PC-3 (cell line): ENCODE results near the gene ZNF738. TPM values are rescaled to one million over a fixed set of nuclear protein-coding genes. Genes with fewer than 3 reads are reported as not detected.

Experiments used
- ATAC-seq: fragments of 200-7000 bp; cut with Tn5 transposase; 2 replicates; pipeline ENCODE4 v1.9.1; 2020; ENCODE audit warnings: mild to moderate bottlenecking, moderate library complexity
- BruUV-seq: library from RNA; stranded (reverse); fragments of 400-500 nt; replicated peaks from 2 replicates; lab custom pipeline; 2021; lab: Mats Ljungman, UMichigan
- CTCF ChIA-PET: fragments of 300-600 bp; sonication (Branson Sonifier 250); formaldehyde crosslinking; loops from one replicate; lab custom pipeline; 2022; ENCODE audit warnings: antibody characterized with exemption; lab: Charles Lee
- POLR2A ChIA-PET: fragments of 300-600 bp; sonication (Branson Sonifier 250); formaldehyde crosslinking; loops from one replicate; lab custom pipeline; 2022; ENCODE audit warnings: antibody characterized with exemption; ENCODE audit not compliant: unreplicated experiment; lab: Charles Lee
- DNase-seq: peaks from one replicate; pipeline ENCODE4 v3.0.0-alpha.2; 2015
- H2AFZ ChIP-seq: fragments of 300-600 bp; sonication (generic); 2 replicates; pipeline ENCODE4 v1.6.0; 2016; ENCODE audit warnings: antibody characterized with exemption, low read length
- H3F3A ChIP-seq: fragments of 300-600 bp; sonication (generic); one replicate; pipeline ENCODE4 v1.6.0; 2017; ENCODE audit warnings: antibody characterized with exemption, low read length, control low read depth, mild to moderate bottlenecking; ENCODE audit not compliant: unreplicated experiment
- H3K27ac ChIP-seq: fragments of 300-600 bp; sonication (generic); 2 replicates; pipeline ENCODE4 v1.5.1; 2016; ENCODE audit warnings: mild to moderate bottlenecking, low read length
- H3K27me3 ChIP-seq: fragments of 300-600 bp; sonication (generic); 2 replicates; pipeline ENCODE4 v1.6.1; 2016; ENCODE audit warnings: low read length, mixed read lengths
- H3K36me3 ChIP-seq: fragments of 300-600 bp; sonication (generic); 2 replicates; pipeline ENCODE4 v1.6.1; 2016; ENCODE audit warnings: low read depth, mixed run types, low read length, mixed read lengths
- H3K4me1 ChIP-seq: fragments of 300-600 bp; sonication (generic); 2 replicates; pipeline ENCODE4 v1.5.1; 2016; ENCODE audit warnings: low read length; ENCODE audit not compliant: insufficient read depth
- H3K4me2 ChIP-seq: fragments of 300-600 bp; sonication (generic); 2 replicates; pipeline ENCODE4 v1.6.0; 2016; ENCODE audit warnings: low read length
- H3K4me3 ChIP-seq: fragments of 300-600 bp; sonication (generic); 2 replicates; pipeline ENCODE4 v1.5.1; 2016; ENCODE audit warnings: mild to moderate bottlenecking, low read length, mixed read lengths
- H3K79me2 ChIP-seq: fragments of 300-600 bp; sonication (generic); 2 replicates; pipeline ENCODE4 v1.6.1; 2017; ENCODE audit warnings: low read length, mixed read lengths
- H3K9ac ChIP-seq: fragments of 300-600 bp; sonication (generic); 2 replicates; pipeline ENCODE4 v1.6.0; 2016; ENCODE audit warnings: mild to moderate bottlenecking, low read length
- H3K9me2 ChIP-seq: fragments of 300-600 bp; sonication (generic); replicated peaks from 2 replicates; pipeline ENCODE4 v1.6.1; 2016; ENCODE audit warnings: mixed run types, low read length, mixed read lengths
- H3K9me3 ChIP-seq: fragments of 300-600 bp; sonication (generic); 2 replicates; pipeline ENCODE4 v1.6.1; 2016; ENCODE audit warnings: low read length, mixed read lengths
- H4K20me1 ChIP-seq: fragments of 300-600 bp; sonication (generic); 2 replicates; pipeline ENCODE4 v1.6.1; 2016; ENCODE audit warnings: low read length, mixed read lengths
- EZH2 ChIP-seq: fragments of 300-600 bp; sonication (generic); IDR thresholded peaks from one replicate; pipeline ENCODE4 v1.6.1; 2017; ENCODE audit warnings: antibody characterized with exemption, mild to moderate bottlenecking, low read length; ENCODE audit not compliant: unreplicated experiment
- EZH2phosphoT487 ChIP-seq: fragments of 300-600 bp; sonication (generic); IDR thresholded peaks from 2 replicates; pipeline ENCODE4 v1.6.1; 2018; ENCODE audit warnings: mild to moderate bottlenecking, antibody characterized with exemption, low read length, borderline replicate concordance
- intact Hi-C: fragments of 100-400 bp; cut with micrococcal nuclease; formaldehyde crosslinking; loops from 2 replicates; pipeline ENCODE4 v1.9.0; 2023
- total RNA-seq: library from RNA; depleted of rRNA; stranded (reverse); fragments of >200 nt; gene quantifications from 2 replicates; pipeline ENCODE4 v1.2.3, GENCODE V29; 2014
- TF ChIP-seq, protein P1 (sequence below): fragments of 300-600 bp; sonication (generic); conservative IDR thresholded peaks from 2 replicates; pipeline ENCODE4 v1.5.1; 2017; ENCODE audit warnings: antibody characterized with exemption, low read depth, mild to moderate bottlenecking, low read length

ZNF738 gene
- total RNA-seq, 1 experiment from 2014 or later = 8.1 TPM

GRCh38 chr19:21402303-21402985 lies 43.6 kb downstream of the ZNF738 start:
- no TSS peak for BruUV-seq
- Histone ChIP-seq H3K4me1 (no peaks in the 10 kb centered on the region), H4K20me1 (no peaks in the 10 kb centered on the region), H3K9me2 (no peaks in the 10 kb centered on the region), H3K27ac (no peak overlapping the region), H3K36me3 (no peaks in the 10 kb centered on the region; the same call in 1 of the 2 replicates), H3F3A (no peaks in the 10 kb centered on the region), H3K9me3 (peaks cover 33% of the 10 kb centered on the region), H3K9ac (no peak overlapping the region), H3K4me2 (no peak overlapping the region), H3K4me3 (no peak overlapping the region), H2AFZ (no peak overlapping the region), H3K27me3 (no peaks in the 10 kb centered on the region), H3K79me2 (no peaks in the 10 kb centered on the region)
- POLR2A ChIA-PET = no interaction called here
- ATAC-seq (no peak), DNase-seq (no peak)
- no peak for TF ChIP-seq EZH2phosphoT487
- TF ChIP-seq, protein P1, sequence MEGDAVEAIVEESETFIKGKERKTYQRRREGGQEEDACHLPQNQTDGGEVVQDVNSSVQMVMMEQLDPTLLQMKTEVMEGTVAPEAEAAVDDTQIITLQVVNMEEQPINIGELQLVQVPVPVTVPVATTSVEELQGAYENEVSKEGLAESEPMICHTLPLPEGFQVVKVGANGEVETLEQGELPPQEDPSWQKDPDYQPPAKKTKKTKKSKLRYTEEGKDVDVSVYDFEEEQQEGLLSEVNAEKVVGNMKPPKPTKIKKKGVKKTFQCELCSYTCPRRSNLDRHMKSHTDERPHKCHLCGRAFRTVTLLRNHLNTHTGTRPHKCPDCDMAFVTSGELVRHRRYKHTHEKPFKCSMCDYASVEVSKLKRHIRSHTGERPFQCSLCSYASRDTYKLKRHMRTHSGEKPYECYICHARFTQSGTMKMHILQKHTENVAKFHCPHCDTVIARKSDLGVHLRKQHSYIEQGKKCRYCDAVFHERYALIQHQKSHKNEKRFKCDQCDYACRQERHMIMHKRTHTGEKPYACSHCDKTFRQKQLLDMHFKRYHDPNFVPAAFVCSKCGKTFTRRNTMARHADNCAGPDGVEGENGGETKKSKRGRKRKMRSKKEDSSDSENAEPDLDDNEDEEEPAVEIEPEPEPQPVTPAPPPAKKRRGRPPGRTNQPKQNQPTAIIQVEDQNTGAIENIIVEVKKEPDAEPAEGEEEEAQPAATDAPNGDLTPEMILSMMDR = no peak
- no peak for TF ChIP-seq EZH2
- CTCF ChIA-PET = no interaction called here
- intact Hi-C loops = no loop called here

DNA sequence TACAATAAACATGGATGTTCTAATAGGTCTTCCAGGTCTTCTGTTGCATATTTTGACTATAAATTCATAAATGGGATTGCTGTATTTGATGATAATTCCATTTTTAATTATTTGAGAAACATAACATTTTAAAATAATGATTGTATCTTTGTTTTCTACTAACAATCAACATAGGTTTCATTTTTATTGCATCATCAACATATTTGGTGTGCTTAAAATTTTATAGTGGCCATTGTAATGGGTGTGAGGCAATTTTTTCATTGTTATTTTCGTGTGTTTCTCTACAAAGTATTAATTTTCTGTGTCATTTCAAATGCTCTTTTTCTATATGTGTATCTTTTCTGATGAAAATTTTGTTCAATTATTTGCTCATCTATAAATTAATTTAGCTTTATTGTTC lies 51.4 kb downstream of the ZNF738 start:
- H3F3A ChIP-seq = no peaks in the 10 kb centered on the region
- H3K4me2 ChIP-seq = no peak overlapping the region
- no peaks in the 10 kb centered on the region for H3K27me3 ChIP-seq
- H3K27ac ChIP-seq = no peak overlapping the region
- ChIA-PET CTCF (no interaction called here), POLR2A (no interaction called here)
- TF ChIP-seq, protein P1 = no peak
- no peak for TF ChIP-seq EZH2
- TF ChIP-seq EZH2phosphoT487 = no peak
- no peaks in the 10 kb centered on the region for H3K9me2 ChIP-seq
- H2AFZ ChIP-seq = no peak overlapping the region
- no TSS peak for BruUV-seq
- H3K4me1 ChIP-seq = no peaks in the 10 kb centered on the region
- no peak overlapping the region for H3K4me3 ChIP-seq
- no peaks in the 10 kb centered on the region for H4K20me1 ChIP-seq
- no peaks in the 10 kb centered on the region for H3K79me2 ChIP-seq
- H3K36me3 ChIP-seq = no peaks in the 10 kb centered on the region; the same call in 1 of the 2 replicates
- H3K9ac ChIP-seq = no peak overlapping the region
- H3K9me3 ChIP-seq = peaks cover 11% of the 10 kb centered on the region
- intact Hi-C loops = no loop called here
- DNase-seq = no peak
- no peak for ATAC-seq

GRCh38 chr19:21422244-21422643 lies 63.4 kb downstream of the ZNF738 start:
- ChIA-PET POLR2A (no interaction called here), CTCF (no interaction called here)
- TF ChIP-seq, protein P1 = no peak
- no peak for TF ChIP-seq EZH2phosphoT487
- TF ChIP-seq EZH2 = no peak
- H3K4me2 ChIP-seq = no peak overlapping the region
- no peaks in the 10 kb centered on the region for H3K27me3 ChIP-seq
- no TSS peak for BruUV-seq
- no peaks in the 10 kb centered on the region for H3K79me2 ChIP-seq
- H4K20me1 ChIP-seq = no peaks in the 10 kb centered on the region
- ATAC-seq (no peak), DNase-seq (no peak)
- H2AFZ ChIP-seq = no peak overlapping the region
- no peak overlapping the region for H3K27ac ChIP-seq
- H3K9me3 ChIP-seq = peaks cover 41% of the 10 kb centered on the region
- H3K9me2 ChIP-seq = no peaks in the 10 kb centered on the region
- no peaks in the 10 kb centered on the region; the same call in 1 of the 2 replicates for H3K36me3 ChIP-seq
- H3K4me3 ChIP-seq = no peak overlapping the region
- H3K9ac ChIP-seq = no peak overlapping the region
- intact Hi-C loops = no loop called here
- H3K4me1 ChIP-seq = no peaks in the 10 kb centered on the region
- H3F3A ChIP-seq = no peaks in the 10 kb centered on the region
